Measurements from ENCODE around the gene MYL4. TPM values are rescaled to one million over a fixed set of nuclear protein-coding genes. Genes with fewer than 3 reads are reported as not detected.

MYL4 gene
- total and polyA plus RNA-seq, 12 donors = 33.9 to 459 (median 92.5) TPM

DNA sequence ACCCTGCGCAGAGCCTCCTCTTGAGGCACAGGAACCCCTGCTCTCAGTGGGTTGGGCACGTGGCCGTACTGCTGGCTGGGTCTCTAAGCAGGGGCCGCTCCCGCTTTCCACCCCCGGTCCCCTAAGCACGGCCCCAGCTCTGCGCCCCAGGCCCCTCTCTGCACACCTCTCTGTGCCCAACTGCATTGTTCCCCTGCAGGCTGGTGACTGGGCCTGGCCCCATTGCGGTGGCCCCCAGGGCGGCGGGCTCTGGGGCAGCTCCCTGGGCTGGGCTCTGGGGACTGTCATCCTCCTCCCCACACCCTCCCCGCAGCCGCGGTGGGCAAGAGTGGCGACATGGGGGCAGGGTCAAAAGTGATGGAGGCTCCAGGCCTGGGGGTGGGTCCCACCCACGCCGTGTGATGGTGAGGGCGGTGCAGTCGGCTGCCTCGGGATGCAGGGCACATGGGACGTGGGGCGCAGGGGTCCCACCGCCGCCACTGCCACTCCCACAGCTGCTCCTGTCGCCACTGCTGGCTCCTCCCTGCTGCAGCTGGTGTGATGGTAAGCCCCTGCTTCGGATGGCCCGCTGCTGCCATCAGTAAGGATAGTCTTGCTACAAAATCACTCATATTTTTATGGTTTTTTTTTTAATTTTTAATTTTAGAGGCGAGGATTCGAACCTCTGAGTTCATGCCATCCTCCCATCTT is 29.3 kb downstream of the MYL4 start:
- TF ChIP-seq, protein P1, sequence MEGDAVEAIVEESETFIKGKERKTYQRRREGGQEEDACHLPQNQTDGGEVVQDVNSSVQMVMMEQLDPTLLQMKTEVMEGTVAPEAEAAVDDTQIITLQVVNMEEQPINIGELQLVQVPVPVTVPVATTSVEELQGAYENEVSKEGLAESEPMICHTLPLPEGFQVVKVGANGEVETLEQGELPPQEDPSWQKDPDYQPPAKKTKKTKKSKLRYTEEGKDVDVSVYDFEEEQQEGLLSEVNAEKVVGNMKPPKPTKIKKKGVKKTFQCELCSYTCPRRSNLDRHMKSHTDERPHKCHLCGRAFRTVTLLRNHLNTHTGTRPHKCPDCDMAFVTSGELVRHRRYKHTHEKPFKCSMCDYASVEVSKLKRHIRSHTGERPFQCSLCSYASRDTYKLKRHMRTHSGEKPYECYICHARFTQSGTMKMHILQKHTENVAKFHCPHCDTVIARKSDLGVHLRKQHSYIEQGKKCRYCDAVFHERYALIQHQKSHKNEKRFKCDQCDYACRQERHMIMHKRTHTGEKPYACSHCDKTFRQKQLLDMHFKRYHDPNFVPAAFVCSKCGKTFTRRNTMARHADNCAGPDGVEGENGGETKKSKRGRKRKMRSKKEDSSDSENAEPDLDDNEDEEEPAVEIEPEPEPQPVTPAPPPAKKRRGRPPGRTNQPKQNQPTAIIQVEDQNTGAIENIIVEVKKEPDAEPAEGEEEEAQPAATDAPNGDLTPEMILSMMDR (IDR thresholded peaks at IDR 0.05) = no peak
- H3K4me3 ChIP-seq = no peak overlapping the region
- H3K9me3 ChIP-seq = peaks cover 0 to 4% (median 0%) of the 10 kb centered on the region in 11 donors
- no peaks in the 10 kb centered on the region for H3K36me3 ChIP-seq
- 88 to 91% methylated on average over 27 to 29 of the region's 29 CpGs for WGBS, 2 donors
- DNase-seq (no peak), ATAC-seq (peak in 1 of 8 donors; percentile 25)
- H3K27ac ChIP-seq = peak overlapping the region in 2 of 10 donors; percentile 77 to 88
- H3K27me3 ChIP-seq = no peaks in the 10 kb centered on the region
- peaks cover 0 to 24% (median 21%) of the 10 kb centered on the region in 9 donors for H3K4me1 ChIP-seq
- intact Hi-C loops (cut with DNase I) = loop anchor here in 3 of 10 donors (5.0 to 10.0 kb wide), 3 partner anchors 39 to 376 kb away; no protein-coding TSS in a partner anchor

DNA sequence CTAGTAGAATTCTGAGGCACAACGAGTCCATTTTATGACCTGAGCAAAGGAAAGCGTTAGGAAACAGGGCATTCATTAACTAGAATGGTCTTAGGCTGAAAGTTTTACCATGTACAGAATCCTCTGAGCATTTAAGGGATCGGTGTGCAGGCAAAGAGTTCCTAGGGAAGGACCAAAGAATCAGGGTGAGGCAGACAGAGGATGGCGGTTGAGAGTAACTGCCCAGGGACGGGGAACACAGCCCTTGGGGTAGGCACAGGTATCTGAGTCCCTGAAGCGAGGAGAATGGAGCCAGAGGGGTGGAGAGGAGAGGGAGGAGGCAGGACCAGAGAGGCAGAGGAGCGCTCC is 30.4 kb downstream of the MYL4 start:
- no peak for DNase-seq
- WGBS, 2 donors = 81 to 87% methylated on average over 7 of the region's 7 CpGs
- TF ChIP-seq, protein P1 (IDR thresholded peaks at IDR 0.05) = no peak
- Histone ChIP-seq H3K27ac (peak overlapping the region in 9 of 10 donors; percentile 37 to 88 (median 77)), H3K9me3 (peaks cover 0 to 4% (median 0%) of the 10 kb centered on the region in 11 donors), H3K4me3 (no peak overlapping the region), H3K4me1 (peaks cover 0 to 24% (median 21%) of the 10 kb centered on the region in 9 donors), H3K27me3 (no peaks in the 10 kb centered on the region), H3K36me3 (no peaks in the 10 kb centered on the region)
- intact Hi-C loops (cut with DNase I) = loop anchor here in 3 of 10 donors (5.0 to 10.0 kb wide), 3 partner anchors 38 to 375 kb away; no protein-coding TSS in a partner anchor
- no peak for ATAC-seq

DNA sequence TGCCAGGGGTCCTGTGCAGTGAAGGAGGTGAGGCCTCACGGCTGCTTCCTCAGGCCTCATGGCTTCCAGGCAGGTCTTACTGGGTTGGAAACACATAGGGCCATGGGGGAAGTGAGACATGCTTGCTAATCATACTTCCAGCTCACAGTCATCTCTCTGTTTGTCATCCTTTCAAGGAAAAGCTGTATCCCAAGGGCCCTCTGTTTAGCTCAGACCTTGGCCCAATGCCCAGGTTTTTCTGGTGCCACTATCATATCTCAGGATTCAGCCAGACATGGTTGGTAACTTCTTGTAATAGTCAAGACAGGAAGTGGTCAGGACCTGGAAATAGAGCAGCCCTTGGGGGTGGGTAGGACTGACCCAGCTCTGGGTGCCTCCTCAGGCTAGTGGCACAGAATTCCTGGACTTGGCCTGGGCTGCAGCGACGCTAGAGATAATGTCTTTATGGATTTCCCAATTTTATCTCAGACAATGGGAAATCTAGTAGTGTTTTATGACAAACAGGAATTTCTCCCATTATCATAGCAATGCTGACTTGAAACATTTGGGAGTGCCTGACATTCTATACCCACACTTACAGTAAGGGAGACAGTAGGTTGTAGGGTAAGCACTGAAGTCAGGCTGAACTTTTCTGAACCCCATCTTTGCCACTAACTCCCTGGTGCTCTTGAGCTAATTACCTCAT is 31.0 kb downstream of the MYL4 start:
- H3K36me3 ChIP-seq = no peaks in the 10 kb centered on the region
- no peak overlapping the region for H3K4me3 ChIP-seq
- H3K27ac ChIP-seq = peak overlapping the region in 9 of 10 donors; percentile 37 to 88 (median 77)
- ATAC-seq (peak; percentile 68 to 91 (median 88)), DNase-seq (peak; percentile 52 to 88)
- H3K9me3 ChIP-seq = peaks cover 0 to 4% (median 0%) of the 10 kb centered on the region in 11 donors
- H3K27me3 ChIP-seq = no peaks in the 10 kb centered on the region
- TF ChIP-seq, protein P1 (IDR thresholded peaks at IDR 0.05) = no peak
- WGBS, 2 donors = 5 to 7% methylated on average over 3 of the region's 3 CpGs
- intact Hi-C loops (cut with DNase I) = loop anchor here in 4 of 10 donors (5.0 to 10.0 kb wide), 5 partner anchors 37 to 375 kb away; no protein-coding TSS in a partner anchor
- H3K4me1 ChIP-seq = peaks cover 0 to 24% (median 21%) of the 10 kb centered on the region in 9 donors

DNA sequence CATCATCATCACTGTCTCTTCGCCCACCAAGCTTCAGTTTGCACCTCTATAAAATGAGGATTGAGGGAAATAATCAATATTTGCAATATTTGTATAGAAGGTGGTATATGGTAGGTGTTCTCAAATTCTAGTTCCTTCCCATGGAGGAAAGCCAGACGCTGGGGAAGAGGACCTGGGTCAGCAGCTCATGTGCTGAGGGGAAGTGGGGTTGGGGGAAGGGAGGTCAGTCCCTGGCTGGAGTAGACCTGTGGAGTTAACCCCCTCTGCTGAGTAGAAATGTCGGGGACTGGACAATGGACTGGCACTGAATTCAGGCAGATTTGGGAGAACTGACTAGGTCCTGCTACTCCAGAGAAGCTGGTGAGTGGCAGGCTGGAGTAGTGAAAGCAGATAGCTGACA is 31.7 kb downstream of the MYL4 start:
- H3K27ac ChIP-seq = peak overlapping the region in 6 of 10 donors; percentile 56 to 88 (median 76)
- H3K4me3 ChIP-seq = no peak overlapping the region
- H3K27me3 ChIP-seq = no peaks in the 10 kb centered on the region
- peaks cover 0 to 4% (median 0%) of the 10 kb centered on the region in 11 donors for H3K9me3 ChIP-seq
- ATAC-seq (no peak), DNase-seq (no peak)
- intact Hi-C loops (cut with DNase I) = loop anchor here in 2 of 10 donors (5.0 kb wide), 2 partner anchors 46 to 66 kb away; no protein-coding TSS in a partner anchor
- peaks cover 0 to 26% (median 22%) of the 10 kb centered on the region in 9 donors for H3K4me1 ChIP-seq
- TF ChIP-seq, protein P1 (IDR thresholded peaks at IDR 0.05) = no peak
- WGBS, 2 donors = 67 to 77% methylated on average over 3 of the region's 3 CpGs
- H3K36me3 ChIP-seq = no peaks in the 10 kb centered on the region
